HL-60 (cell line): Measurements from ENCODE around the gene RALBP1.

Experiments used
- DNase-seq, 2 experiments: peaks; one replicate each; pipeline ENCODE4 v3.0.0-alpha.2; 2010 to 2020; ENCODE audit warnings: low read depth in 1 of 2, low spot score in 1 of 2
- H3K27ac ChIP-seq: fragments of 250-450 bp; sonication (Bioruptor Pico); replicated peaks from 2 replicates; pipeline ENCODE4 v1.5.1; 2020; ENCODE audit warnings: mild to moderate bottlenecking, moderate library complexity
- H3K27me3 ChIP-seq: fragments of 250-450 bp; sonication (Bioruptor Pico); 2 replicates; pipeline ENCODE4 v1.5.1; 2021; ENCODE audit warnings: mild to moderate bottlenecking, moderate library complexity; ENCODE audit not compliant: insufficient read depth, poor library complexity, severe bottlenecking
- H3K4me3 ChIP-seq: replicated peaks from 2 replicates; pipeline ENCODE4 v1.5.1; 2011; ENCODE audit warnings: mild to moderate bottlenecking, control low read depth, low read length; ENCODE audit not compliant: insufficient read depth
- GABPA ChIP-seq: IDR thresholded peaks from 2 replicates; pipeline ENCODE4 v1.6.1; 2012; ENCODE audit warnings: low read depth
- POLR2AphosphoS5 ChIP-seq: IDR thresholded peaks from 2 replicates; pipeline ENCODE4 v1.6.1; 2012; ENCODE audit warnings: low read depth
- SPI1 ChIP-seq: IDR thresholded peaks from 2 replicates; pipeline ENCODE4 v1.6.1; 2012; ENCODE audit warnings: low read depth, mild to moderate bottlenecking, borderline replicate concordance
- TF ChIP-seq, protein P1 (sequence below): IDR thresholded peaks from 2 replicates; pipeline ENCODE4 v1.6.1; 2012; ENCODE audit warnings: low read depth; ENCODE audit not compliant: insufficient replicate concordance
- TF ChIP-seq, protein P2 (sequence below): IDR thresholded peaks from one replicate; pipeline ENCODE4 v1.5.1; 2011; ENCODE audit warnings: low read length, control low read depth, inconsistent platforms; ENCODE audit not compliant: insufficient read depth

RALBP1 gene

DNA sequence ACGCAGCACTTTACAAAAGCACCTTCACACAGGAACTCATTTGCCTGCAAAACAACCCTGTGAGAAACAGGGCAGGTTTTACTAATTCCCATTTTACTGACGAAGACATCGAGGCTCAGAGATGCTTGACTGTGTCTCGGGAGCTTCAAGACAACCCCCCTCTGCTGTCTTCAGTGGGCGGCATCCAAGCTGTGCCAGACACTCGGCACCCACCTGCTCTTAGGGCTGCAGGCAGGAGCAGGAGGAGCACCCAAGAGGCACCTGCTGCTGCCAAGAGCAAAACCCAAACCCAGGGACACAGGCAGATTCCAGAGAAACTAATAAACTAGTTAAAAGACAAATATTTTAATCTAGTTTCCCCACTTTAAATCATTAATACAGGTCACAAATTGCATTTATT lies 71.2 kb downstream of the RALBP1 start:
- H3K27me3 ChIP-seq, result no peaks in the 10 kb centered on the region
- H3K27ac ChIP-seq, result no peak overlapping the region
- H3K4me3 ChIP-seq, result no peak overlapping the region
- DNase-seq, result no peak
- TF ChIP-seq, protein P1, sequence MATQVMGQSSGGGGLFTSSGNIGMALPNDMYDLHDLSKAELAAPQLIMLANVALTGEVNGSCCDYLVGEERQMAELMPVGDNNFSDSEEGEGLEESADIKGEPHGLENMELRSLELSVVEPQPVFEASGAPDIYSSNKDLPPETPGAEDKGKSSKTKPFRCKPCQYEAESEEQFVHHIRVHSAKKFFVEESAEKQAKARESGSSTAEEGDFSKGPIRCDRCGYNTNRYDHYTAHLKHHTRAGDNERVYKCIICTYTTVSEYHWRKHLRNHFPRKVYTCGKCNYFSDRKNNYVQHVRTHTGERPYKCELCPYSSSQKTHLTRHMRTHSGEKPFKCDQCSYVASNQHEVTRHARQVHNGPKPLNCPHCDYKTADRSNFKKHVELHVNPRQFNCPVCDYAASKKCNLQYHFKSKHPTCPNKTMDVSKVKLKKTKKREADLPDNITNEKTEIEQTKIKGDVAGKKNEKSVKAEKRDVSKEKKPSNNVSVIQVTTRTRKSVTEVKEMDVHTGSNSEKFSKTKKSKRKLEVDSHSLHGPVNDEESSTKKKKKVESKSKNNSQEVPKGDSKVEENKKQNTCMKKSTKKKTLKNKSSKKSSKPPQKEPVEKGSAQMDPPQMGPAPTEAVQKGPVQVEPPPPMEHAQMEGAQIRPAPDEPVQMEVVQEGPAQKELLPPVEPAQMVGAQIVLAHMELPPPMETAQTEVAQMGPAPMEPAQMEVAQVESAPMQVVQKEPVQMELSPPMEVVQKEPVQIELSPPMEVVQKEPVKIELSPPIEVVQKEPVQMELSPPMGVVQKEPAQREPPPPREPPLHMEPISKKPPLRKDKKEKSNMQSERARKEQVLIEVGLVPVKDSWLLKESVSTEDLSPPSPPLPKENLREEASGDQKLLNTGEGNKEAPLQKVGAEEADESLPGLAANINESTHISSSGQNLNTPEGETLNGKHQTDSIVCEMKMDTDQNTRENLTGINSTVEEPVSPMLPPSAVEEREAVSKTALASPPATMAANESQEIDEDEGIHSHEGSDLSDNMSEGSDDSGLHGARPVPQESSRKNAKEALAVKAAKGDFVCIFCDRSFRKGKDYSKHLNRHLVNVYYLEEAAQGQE, result no peak
- TF ChIP-seq, protein P2, sequence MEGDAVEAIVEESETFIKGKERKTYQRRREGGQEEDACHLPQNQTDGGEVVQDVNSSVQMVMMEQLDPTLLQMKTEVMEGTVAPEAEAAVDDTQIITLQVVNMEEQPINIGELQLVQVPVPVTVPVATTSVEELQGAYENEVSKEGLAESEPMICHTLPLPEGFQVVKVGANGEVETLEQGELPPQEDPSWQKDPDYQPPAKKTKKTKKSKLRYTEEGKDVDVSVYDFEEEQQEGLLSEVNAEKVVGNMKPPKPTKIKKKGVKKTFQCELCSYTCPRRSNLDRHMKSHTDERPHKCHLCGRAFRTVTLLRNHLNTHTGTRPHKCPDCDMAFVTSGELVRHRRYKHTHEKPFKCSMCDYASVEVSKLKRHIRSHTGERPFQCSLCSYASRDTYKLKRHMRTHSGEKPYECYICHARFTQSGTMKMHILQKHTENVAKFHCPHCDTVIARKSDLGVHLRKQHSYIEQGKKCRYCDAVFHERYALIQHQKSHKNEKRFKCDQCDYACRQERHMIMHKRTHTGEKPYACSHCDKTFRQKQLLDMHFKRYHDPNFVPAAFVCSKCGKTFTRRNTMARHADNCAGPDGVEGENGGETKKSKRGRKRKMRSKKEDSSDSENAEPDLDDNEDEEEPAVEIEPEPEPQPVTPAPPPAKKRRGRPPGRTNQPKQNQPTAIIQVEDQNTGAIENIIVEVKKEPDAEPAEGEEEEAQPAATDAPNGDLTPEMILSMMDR, result no peak
- no peak for TF ChIP-seq SPI1
- TF ChIP-seq POLR2AphosphoS5, result no peak
- no peak for TF ChIP-seq GABPA

DNA sequence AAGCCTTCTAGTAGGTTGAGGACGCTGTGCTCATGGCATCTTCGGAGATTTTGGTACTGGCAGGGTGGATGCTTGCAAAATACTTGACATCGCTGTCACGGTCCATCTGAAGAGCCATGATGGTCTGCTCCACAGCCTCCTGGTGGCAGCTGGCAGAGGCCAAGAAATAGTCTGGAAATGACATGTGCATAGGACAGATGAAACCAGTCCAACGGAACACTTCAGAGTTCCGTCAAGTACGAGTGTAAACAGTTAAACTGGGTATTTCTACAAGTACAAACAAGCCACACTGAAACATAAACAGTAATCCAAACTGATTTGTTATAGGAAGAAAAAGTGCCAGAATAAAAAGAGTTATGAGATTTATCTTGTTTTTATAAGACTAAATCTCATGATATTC lies 72.5 kb downstream of the RALBP1 start:
- Histone ChIP-seq H3K4me3 (no peak overlapping the region), H3K27me3 (no peaks in the 10 kb centered on the region), H3K27ac (no peak overlapping the region)
- DNase-seq, result no peak
- TF ChIP-seq, protein P2, result no peak
- TF ChIP-seq GABPA (no peak), POLR2AphosphoS5 (no peak), SPI1 (no peak)
- TF ChIP-seq, protein P1, result no peak

DNA sequence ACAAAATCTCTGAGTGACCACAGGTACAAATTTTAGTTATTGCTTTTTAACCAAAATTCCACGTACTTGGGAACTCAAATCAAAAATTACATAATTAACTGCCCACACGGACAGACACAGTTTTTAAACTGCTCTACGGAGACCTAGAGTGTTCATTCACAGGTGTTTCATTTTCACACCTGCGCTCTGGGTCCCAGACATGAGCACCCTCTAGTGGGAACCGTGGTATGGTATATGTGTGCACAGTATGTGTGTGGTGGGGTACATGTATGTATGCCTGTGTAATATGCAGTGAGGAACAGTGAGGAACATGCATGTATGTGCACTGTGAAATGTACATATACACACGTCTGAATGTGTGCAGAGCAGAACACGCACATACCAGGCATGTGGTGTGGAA lies 74.1 kb downstream of the RALBP1 start:
- no peak overlapping the region for H3K4me3 ChIP-seq
- H3K27me3 ChIP-seq, result no peaks in the 10 kb centered on the region
- DNase-seq, result no peak
- H3K27ac ChIP-seq, result no peak overlapping the region
- TF ChIP-seq GABPA (no peak), SPI1 (no peak), POLR2AphosphoS5 (no peak)
- TF ChIP-seq, protein P1, result no peak
- TF ChIP-seq, protein P2, result no peak
